H1 (cell line): ENCODE data around the gene PPFIA4. TPM values are rescaled to one million over a fixed set of nuclear protein-coding genes. Genes with fewer than 3 reads are reported as not detected.

Source experiments
- CTCF ChIA-PET: fragments of 300-600 bp; sonication (Branson Sonifier 250); formaldehyde crosslinking; loops from one replicate; lab custom pipeline; 2021; ENCODE audit not compliant: partially characterized antibody; lab: Charles Lee
- POLR2A ChIA-PET: fragments of 300-600 bp; sonication (Branson Sonifier 250); formaldehyde crosslinking; loops from one replicate; lab custom pipeline; 2021; ENCODE audit warnings: inconsistent platforms; ENCODE audit not compliant: partially characterized antibody; lab: Charles Lee
- DNase-seq, 2 experiments: peaks; one replicate each; pipeline versions ENCODE4 v3.0.0 to v3.0.0-alpha.2; 2010 to 2022; ENCODE audit warnings: low spot score in 2 of 2, low read depth in 1 of 2, mixed read lengths in 1 of 2
- FAIRE-seq: peaks from 2 replicates; lab custom pipeline; 2011; peaks lifted over from hg19 to GRCh38; lab: Jason Lieb, UNC
- H2AFZ ChIP-seq: 2 replicates; pipeline ENCODE4 v1.8.1; 2012; ENCODE audit warnings: low read length, inconsistent platforms
- H2AK5ac ChIP-seq: 2 replicates; pipeline ENCODE4 v1.6.1; 2013; ENCODE audit warnings: low read depth, low read length
- H2BK120ac ChIP-seq: replicated peaks from 2 replicates; pipeline ENCODE3; 2013; ENCODE audit warnings: low read depth, low read length, inconsistent platforms
- H2BK12ac ChIP-seq: 2 replicates; pipeline ENCODE4 v1.6.1; 2013; ENCODE audit warnings: low read depth, low read length
- H2BK15ac ChIP-seq: 2 replicates; pipeline ENCODE4 v1.6.1; 2013; ENCODE audit warnings: low read length
- H2BK20ac ChIP-seq: 2 replicates; pipeline ENCODE4 v1.6.1; 2013; ENCODE audit warnings: low read length
- H2BK5ac ChIP-seq: 2 replicates; pipeline ENCODE4 v1.6.1; 2013; ENCODE audit warnings: low read depth, low read length
- H3K14ac ChIP-seq: 2 replicates; pipeline ENCODE4 v1.6.1; 2013; ENCODE audit warnings: inconsistent platforms; ENCODE audit not compliant: insufficient read length
- H3K18ac ChIP-seq: 2 replicates; pipeline ENCODE4 v1.6.1; 2013; ENCODE audit warnings: low read length; ENCODE audit errors: extremely low read depth
- H3K23ac ChIP-seq: 2 replicates; pipeline ENCODE4 v1.6.1; 2013; ENCODE audit warnings: inconsistent platforms; ENCODE audit not compliant: insufficient read length
- H3K23me2 ChIP-seq: 2 replicates; pipeline ENCODE4 v1.6.1; 2013; ENCODE audit warnings: low read depth, low read length
- H3K27ac ChIP-seq: 2 replicates; pipeline ENCODE4 v1.6.1; 2011; ENCODE audit warnings: low read depth, low read length, inconsistent platforms
- H3K27me3 ChIP-seq, 4 experiments: replicated peaks in 1 of 4; 1 replicate in 1 of 4; 2 replicates in 3 of 4; pipeline versions ENCODE4 v1.6.1 to v1.8.1; 2011 to 2013; ENCODE audit warnings: low read length in 3 of 4, mild to moderate bottlenecking in 3 of 4, inconsistent platforms in 2 of 4, mixed read lengths in 2 of 4, moderate library complexity in 1 of 4; ENCODE audit not compliant: control insufficient read depth in 3 of 4, insufficient read depth in 3 of 4; ENCODE audit errors: extremely low read depth in 1 of 4
- H3K36me3 ChIP-seq, 4 experiments: 2 replicates each; pipeline versions ENCODE4 v1.6.1 to v1.8.1; 2011 to 2013; ENCODE audit warnings: mild to moderate bottlenecking in 4 of 4, low read length in 3 of 4, moderate library complexity in 2 of 4, control low read depth in 1 of 4, inconsistent platforms in 1 of 4; ENCODE audit not compliant: insufficient read depth in 4 of 4, control insufficient read depth in 2 of 4
- H3K4ac ChIP-seq: replicated peaks from 2 replicates; pipeline ENCODE3; 2013; ENCODE audit warnings: low read length, low read depth, mixed read lengths, inconsistent platforms; ENCODE audit not compliant: insufficient read length
- H3K4me1 ChIP-seq, 4 experiments: replicated peaks in 1 of 4; 1 replicate in 1 of 4; 2 replicates in 3 of 4; pipeline versions ENCODE4 v1.6.1 to v1.8.1; 2011 to 2013; ENCODE audit warnings: low read length in 3 of 4, inconsistent platforms in 2 of 4, mixed read lengths in 1 of 4; ENCODE audit not compliant: insufficient read depth in 4 of 4, control insufficient read depth in 3 of 4
- H3K4me2 ChIP-seq, 2 experiments: 2 replicates each; pipeline versions ENCODE4 v1.6.1 to v1.8.1; 2011 to 2013; ENCODE audit warnings: low read depth in 2 of 2, low read length in 2 of 2, control low read depth in 1 of 2, inconsistent platforms in 1 of 2, mild to moderate bottlenecking in 1 of 2; ENCODE audit not compliant: insufficient read depth in 1 of 2
- H3K4me3 ChIP-seq, 4 experiments: fragments of 200-600, 300-600 bp in 1 of 4; sonication (generic), shearing (Covaris generic), sonication (Bioruptor Twin) in 1 of 4; 2 replicates each; pipeline versions ENCODE4 v1.5.1 to v1.8.1; 2011 to 2016; ENCODE audit warnings: low read length in 4 of 4, low read depth in 3 of 4, control low read depth in 2 of 4, inconsistent platforms in 2 of 4, mild to moderate bottlenecking in 2 of 4, mixed read lengths in 1 of 4, moderate library complexity in 1 of 4; ENCODE audit not compliant: insufficient read depth in 2 of 4; ENCODE audit errors: extremely low read depth in 1 of 4
- H3K56ac ChIP-seq: replicated peaks from 2 replicates; pipeline ENCODE3; 2013; ENCODE audit warnings: low read depth, mild to moderate bottlenecking, mixed read lengths, low read length, inconsistent platforms; ENCODE audit not compliant: insufficient read length
- H3K79me1 ChIP-seq: 2 replicates; pipeline ENCODE4 v1.6.1; 2013; ENCODE audit warnings: low read depth, low read length, control low read depth
- H3K79me2 ChIP-seq, 2 experiments: 2 replicates each; pipeline versions ENCODE4 v1.6.1 to v1.8.1; 2012 to 2013; ENCODE audit warnings: low read length in 2 of 2, mild to moderate bottlenecking in 2 of 2, inconsistent platforms in 1 of 2; ENCODE audit not compliant: insufficient read depth in 2 of 2, control insufficient read depth in 1 of 2
- H3K9ac ChIP-seq, 4 experiments: replicated peaks in 1 of 4; 1 replicate in 1 of 4; 2 replicates in 3 of 4; pipeline versions ENCODE4 v1.6.1 to v1.8.1; 2011 to 2013; ENCODE audit warnings: low read depth in 3 of 4, low read length in 3 of 4, control low read depth in 2 of 4, mild to moderate bottlenecking in 2 of 4, moderate library complexity in 2 of 4, inconsistent platforms in 1 of 4; ENCODE audit errors: extremely low read depth in 1 of 4
- H3K9me3 ChIP-seq, 2 experiments: 2 replicates each; pipeline versions ENCODE4 v1.6.1 to v1.8.1; 2012 to 2013; ENCODE audit warnings: mild to moderate bottlenecking in 2 of 2, moderate library complexity in 2 of 2, control low read depth in 1 of 2, inconsistent platforms in 1 of 2, low read depth in 1 of 2, low read length in 1 of 2, mixed read lengths in 1 of 2; ENCODE audit not compliant: insufficient read depth in 2 of 2
- H4K20me1 ChIP-seq, 2 experiments: replicated peaks in 1 of 2; 2 replicates each; pipeline versions ENCODE3 to v1.8.1; 2011 to 2013; ENCODE audit warnings: inconsistent platforms in 2 of 2, low read length in 2 of 2, mild to moderate bottlenecking in 1 of 2; ENCODE audit not compliant: insufficient read depth in 2 of 2, control insufficient read depth in 1 of 2
- H4K5ac ChIP-seq: 2 replicates; pipeline ENCODE4 v1.6.1; 2013; ENCODE audit warnings: low read length, low read depth, mixed read lengths, inconsistent platforms; ENCODE audit not compliant: insufficient read length
- H4K8ac ChIP-seq: 2 replicates; pipeline ENCODE4 v1.8.0; 2013; ENCODE audit warnings: mild to moderate bottlenecking, moderate library complexity, low read length, inconsistent platforms; ENCODE audit not compliant: insufficient read depth; ENCODE audit errors: extremely low read depth
- H4K91ac ChIP-seq: replicated peaks from 2 replicates; pipeline ENCODE3; 2013; ENCODE audit warnings: low read length, mixed read lengths, inconsistent platforms; ENCODE audit not compliant: insufficient read length
- KDM1A ChIP-seq: fragments of 200-600, 300-600 bp; sonication (generic); IDR thresholded peaks from 2 replicates; pipeline ENCODE4 v1.7.1; 2016; ENCODE audit warnings: mild to moderate bottlenecking, low read length, borderline replicate concordance
- NRF1 ChIP-seq: IDR thresholded peaks from 2 replicates; pipeline ENCODE4 v1.6.1; 2011; ENCODE audit warnings: mild to moderate bottlenecking, low read depth, low read length, improper control_type of control experiment
- WGBS, 2 experiments: shearing (Covaris generic) in 1 of 2; methylation state at CpG; one replicate each; pipeline versions ENCODE4 v1.1.6 to v1.1.7; 2013 to 2015; ENCODE audit warnings: low lambda C conversion rate in 2 of 2, mixed read lengths in 2 of 2, inconsistent platforms in 1 of 2, low coverage in 1 of 2, missing lambda C conversion rate in 1 of 2; ENCODE audit not compliant: insufficient replicate concordance in 2 of 2, insufficient coverage in 1 of 2, insufficient read length in 1 of 2; ENCODE audit errors: extremely low coverage in 1 of 2, missing lambda C conversion rate in 1 of 2; 5-methylcytosine and 5-hydroxymethylcytosine counted together
- polyA plus RNA-seq, 7 experiments: library from polyadenylated mRNA; depleted of rRNA in 3 of 7; stranded (reverse) in 5 of 7; unstranded in 2 of 7; fragments of >200 nt in 5 of 7; fragments of 200-250 nt in 2 of 7; gene quantifications; 1 replicate in 5 of 7; 2 replicates in 1 of 7; 4 replicates in 1 of 7; pipeline versions ENCODE4 v1.2.1 to v1.2.3, GENCODE V29; 2011 to 2013; ENCODE audit warnings: missing spikeins in 2 of 7, mixed read lengths in 2 of 7
- total RNA-seq: library from RNA; stranded (reverse); fragmentation: NEBNext Ultra II Directional; extraction: Animal tissue kit (Norgen Biotek cat#: 25700); gene quantifications from 2 replicates; pipeline ENCODE4 v1.2.1, GENCODE V29; 2021

PPFIA4 gene
- total and polyA plus RNA-seq, 2 of the 8 experiments (the other 6 are each of a cell fraction or from before 2014, with no cell fraction given): 9.0 to 9.9 TPM

- Histone ChIP-seq H3K23ac (no peak overlapping the region), H3K56ac (no peak overlapping the region), H3K27me3 (no peaks in the 10 kb centered on the region), H2AK5ac (no peak overlapping the region), H3K79me1 (no peaks in the 10 kb centered on the region), H2BK20ac (no peak overlapping the region), H3K36me3 (no peaks in the 10 kb centered on the region), H2AFZ (no peak overlapping the region), H2BK12ac (no peak overlapping the region), H4K91ac (no peak overlapping the region), H3K4me2 (no peak overlapping the region), H3K9me3 (no peaks in the 10 kb centered on the region), H3K4ac (no peak overlapping the region), H3K4me3 (no peak overlapping the region), H3K18ac (no peak overlapping the region), H4K5ac (no peak overlapping the region), H3K14ac (no peak overlapping the region), H2BK120ac (no peak overlapping the region), H2BK15ac (no peak overlapping the region), H3K23me2 (peaks cover 5% of the 10 kb centered on the region; the same call in 1 of the 2 replicates), H3K9ac (no peak overlapping the region), H2BK5ac (no peak overlapping the region), H3K27ac (no peak overlapping the region), H3K4me1 (peaks cover 0 to 4% (median 2%) of the 10 kb centered on the region in 4 experiments; a peak in 3 of 7 replicates), H4K8ac (no peak overlapping the region), H4K20me1 (no peaks in the 10 kb centered on the region), H3K79me2 (peaks cover 0 to 5% of the 10 kb centered on the region in 2 experiments; a peak in 3 of 4 replicates)
- 100% methylated on average over 1 of the region's 1 CpG; no CpG with 5 or more reads in 1 of the 2 experiments for WGBS, 2 experiments
- no peak for FAIRE-seq
- TF ChIP-seq NRF1: no peak
- peak; percentile 28; the same call in 1 of the 2 replicates for TF ChIP-seq KDM1A
- POLR2A ChIA-PET: no interaction called here
- CTCF ChIA-PET: interaction anchor here (0.8 to 1.2 kb wide), 2 partner anchors 7 to 192 kb away, joined by 3 read pairs; partner anchors contain the start of gene PCAT6
- no peak for DNase-seq
These were observed 23.3 kb upstream of the PPFIA4 start for GRCh38 chr1:203002951-203003350.
